Measurements from ENCODE around the gene HCST.

Gene HCST

DNA sequence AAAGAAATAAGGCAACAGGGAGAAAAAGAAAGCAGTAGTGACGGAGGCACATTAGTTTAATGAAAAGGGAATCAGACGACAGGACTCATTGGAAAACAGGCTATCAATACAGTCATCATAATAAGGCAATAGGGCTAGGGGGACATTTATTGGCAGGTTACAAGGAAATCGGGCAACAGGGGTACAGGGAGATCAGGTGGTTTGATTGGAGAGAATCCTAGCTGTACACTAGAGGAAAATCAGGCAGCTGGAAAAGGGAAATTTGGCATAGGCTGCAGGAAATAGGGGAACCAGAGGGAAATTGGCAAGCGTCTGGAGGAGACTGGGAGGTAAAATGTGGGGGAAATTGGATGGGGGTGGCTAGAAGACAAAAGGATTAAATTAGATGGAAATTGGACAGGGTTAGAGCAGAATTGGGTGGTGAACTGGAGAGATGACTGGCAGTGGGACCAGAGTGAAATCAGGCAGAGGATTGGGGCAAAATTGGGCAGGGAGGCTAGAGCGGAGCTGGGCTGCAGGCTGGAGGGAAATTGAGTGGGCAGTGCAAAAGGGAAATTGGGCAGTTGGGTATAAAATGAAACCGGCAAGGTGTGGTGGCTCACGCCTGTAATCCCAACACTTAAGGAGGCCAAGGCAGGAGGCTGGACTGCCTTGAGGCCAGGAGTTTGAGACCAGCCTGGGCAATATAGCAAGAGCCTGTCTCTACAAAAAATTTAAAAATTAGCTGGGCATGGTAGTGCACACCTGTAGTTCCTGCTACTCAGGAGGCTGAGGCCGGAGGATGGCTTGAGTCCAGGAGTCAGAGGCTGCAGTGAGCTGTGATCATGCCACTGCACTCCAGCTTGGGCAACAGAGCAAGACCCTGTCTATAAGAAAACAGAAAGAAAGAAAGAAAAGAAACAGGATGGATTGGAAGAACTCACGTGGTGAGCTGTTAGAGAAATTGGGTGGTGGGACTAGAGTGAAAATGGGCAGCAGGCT lies 41.3 kb downstream of the HCST start:
- H3K36me3 ChIP-seq (ENCODE audit: control insufficient read depth in 1 of 2, insufficient read depth in 2 of 2, low read length in 2 of 2): peaks cover 0 to 17% of the 10 kb centered on the region in 2 donors
- no peaks in the 10 kb centered on the region for H3K27me3 ChIP-seq (ENCODE audit: control insufficient read depth in 1 of 2, insufficient read depth in 2 of 2, low read length in 2 of 2)
- no peak overlapping the region for H3K4me3 ChIP-seq (ENCODE audit: low read depth in 1 of 2, low read length in 2 of 2)
- no peaks in the 10 kb centered on the region for H3K4me1 ChIP-seq (ENCODE audit: control insufficient read depth in 1 of 2, insufficient read depth in 2 of 2, low read length in 2 of 2)
- H3K27ac ChIP-seq (ENCODE audit: low read depth, low read length): no peak overlapping the region
- H3K9me3 ChIP-seq (ENCODE audit: control insufficient read depth in 1 of 2, low read length in 2 of 2): no peaks in the 10 kb centered on the region
- no peak overlapping the region for H3K9ac ChIP-seq (ENCODE audit: low read depth in 1 of 2, low read length in 2 of 2)

DNA sequence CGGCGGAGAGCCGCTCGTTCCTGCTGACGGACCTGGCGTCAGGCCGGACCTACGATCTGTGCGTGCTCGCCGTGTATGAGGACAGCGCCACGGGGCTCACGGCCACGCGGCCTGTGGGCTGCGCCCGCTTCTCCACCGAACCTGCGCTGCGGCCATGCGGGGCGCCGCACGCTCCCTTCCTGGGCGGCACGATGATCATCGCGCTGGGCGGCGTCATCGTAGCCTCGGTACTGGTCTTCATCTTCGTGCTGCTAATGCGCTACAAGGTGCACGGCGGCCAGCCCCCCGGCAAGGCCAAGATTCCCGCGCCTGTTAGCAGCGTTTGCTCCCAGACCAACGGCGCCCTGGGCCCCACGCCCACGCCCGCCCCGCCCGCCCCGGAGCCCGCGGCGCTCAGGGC lies 42.2 kb downstream of the HCST start:
- no peaks in the 10 kb centered on the region for H3K27me3 ChIP-seq (ENCODE audit: control insufficient read depth in 1 of 2, insufficient read depth in 2 of 2, low read length in 2 of 2)
- H3K9ac ChIP-seq (ENCODE audit: low read depth in 1 of 2, low read length in 2 of 2): no peak overlapping the region
- H3K4me3 ChIP-seq (ENCODE audit: low read depth in 1 of 2, low read length in 2 of 2): no peak overlapping the region

DNA sequence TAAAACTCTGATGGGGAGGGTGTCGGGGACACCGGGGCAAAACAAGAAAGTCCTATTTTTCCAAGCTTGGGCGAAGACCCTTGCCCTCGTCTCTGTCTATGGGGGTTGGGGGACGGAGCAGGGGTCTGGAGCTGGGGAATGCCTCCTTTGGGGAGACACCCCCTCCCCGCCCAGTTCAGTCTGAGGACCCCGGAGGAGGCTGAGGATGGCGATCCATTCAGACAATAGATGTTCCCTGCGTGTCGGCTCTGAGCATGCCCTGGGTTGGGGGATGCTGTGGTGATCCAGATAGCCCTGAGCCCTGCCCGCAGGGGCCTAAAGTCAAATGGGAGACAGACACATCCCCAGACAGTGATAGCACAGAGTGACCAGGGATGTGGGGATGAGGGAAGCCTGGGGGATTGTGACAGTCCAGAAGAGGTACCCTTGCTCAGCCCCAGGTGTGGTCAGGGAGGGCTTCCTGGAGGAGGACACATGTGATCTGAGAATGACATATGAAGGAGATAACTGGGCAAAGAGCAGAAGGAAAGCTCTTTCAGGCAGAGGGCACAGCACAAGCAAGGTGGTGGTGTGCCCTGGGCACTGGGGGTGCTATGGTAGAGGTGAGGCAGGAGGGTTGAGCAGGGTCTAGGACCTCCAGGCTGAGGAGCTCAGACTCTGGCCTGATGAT lies 42.9 kb downstream of the HCST start:
- Histone ChIP-seq H3K9ac (ENCODE audit: low read depth in 1 of 2, low read length in 2 of 2) (no peak overlapping the region), H3K4me3 (ENCODE audit: low read depth in 1 of 2, low read length in 2 of 2) (no peak overlapping the region), H3K27ac (ENCODE audit: low read depth, low read length) (no peak overlapping the region), H3K27me3 (ENCODE audit: control insufficient read depth in 1 of 2, insufficient read depth in 2 of 2, low read length in 2 of 2) (no peaks in the 10 kb centered on the region), H3K4me1 (ENCODE audit: control insufficient read depth in 1 of 2, insufficient read depth in 2 of 2, low read length in 2 of 2) (no peaks in the 10 kb centered on the region), H3K36me3 (ENCODE audit: control insufficient read depth in 1 of 2, insufficient read depth in 2 of 2, low read length in 2 of 2) (peaks cover 0 to 10% of the 10 kb centered on the region in 2 donors), H3K9me3 (ENCODE audit: control insufficient read depth in 1 of 2, low read length in 2 of 2) (no peaks in the 10 kb centered on the region)

More for the DNA sequence above, 42.2 kb downstream of the HCST start:
- H3K36me3 ChIP-seq (ENCODE audit: control insufficient read depth in 1 of 2, insufficient read depth in 2 of 2, low read length in 2 of 2): peaks cover 0 to 11% of the 10 kb centered on the region in 2 donors
- H3K9me3 ChIP-seq (ENCODE audit: control insufficient read depth in 1 of 2, low read length in 2 of 2): no peaks in the 10 kb centered on the region
- no peaks in the 10 kb centered on the region for H3K4me1 ChIP-seq (ENCODE audit: control insufficient read depth in 1 of 2, insufficient read depth in 2 of 2, low read length in 2 of 2)
- H3K27ac ChIP-seq (ENCODE audit: low read depth, low read length): no peak overlapping the region

DNA sequence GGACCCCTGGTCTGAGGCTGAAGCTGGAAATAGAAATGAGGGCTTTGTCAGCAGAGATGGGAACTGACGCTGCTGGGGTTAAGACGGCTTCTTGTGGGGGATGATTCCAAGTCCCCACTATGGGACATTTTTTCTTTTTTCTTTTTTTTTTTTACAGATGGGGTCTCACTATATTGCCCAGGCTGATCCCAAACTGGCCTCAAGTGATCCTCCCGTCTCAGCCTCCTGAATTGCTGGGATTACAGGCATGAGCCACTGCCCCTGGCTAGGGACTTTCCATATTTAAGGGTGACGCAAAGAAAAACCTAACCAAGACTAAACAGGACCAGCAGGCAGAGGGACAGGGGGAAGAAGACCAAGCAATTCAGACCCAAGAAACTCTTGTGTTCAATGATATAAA lies 43.9 kb downstream of the HCST start:
- Histone ChIP-seq H3K9ac (ENCODE audit: low read depth in 1 of 2, low read length in 2 of 2) (no peak overlapping the region), H3K27me3 (ENCODE audit: control insufficient read depth in 1 of 2, insufficient read depth in 2 of 2, low read length in 2 of 2) (no peaks in the 10 kb centered on the region), H3K9me3 (ENCODE audit: control insufficient read depth in 1 of 2, low read length in 2 of 2) (no peaks in the 10 kb centered on the region), H3K4me1 (ENCODE audit: control insufficient read depth in 1 of 2, insufficient read depth in 2 of 2, low read length in 2 of 2) (no peaks in the 10 kb centered on the region), H3K36me3 (ENCODE audit: control insufficient read depth in 1 of 2, insufficient read depth in 2 of 2, low read length in 2 of 2) (peaks cover 0 to 6% of the 10 kb centered on the region in 2 donors), H3K4me3 (ENCODE audit: low read depth in 1 of 2, low read length in 2 of 2) (no peak overlapping the region), H3K27ac (ENCODE audit: low read depth, low read length) (no peak overlapping the region)

DNA sequence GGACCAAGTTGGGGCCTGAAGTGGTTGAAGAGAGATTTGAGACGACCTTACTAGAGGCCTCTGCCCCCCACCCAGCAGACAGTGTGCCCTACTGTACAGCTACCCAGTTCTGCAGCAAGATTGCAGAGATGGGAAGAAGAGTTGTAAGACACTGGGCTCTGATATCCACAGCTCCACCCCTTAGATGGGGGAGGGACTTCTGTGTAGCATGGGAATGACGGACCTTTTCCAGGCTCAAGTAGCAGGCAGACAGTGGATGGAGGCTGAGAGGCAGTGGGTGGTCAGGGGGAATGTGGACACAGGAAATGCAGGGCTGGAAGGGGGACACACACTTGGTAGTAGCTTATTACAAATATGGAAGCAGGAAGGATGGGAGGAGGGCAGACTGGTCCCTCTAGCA lies 46.8 kb downstream of the HCST start:
- Histone ChIP-seq H3K9me3 (ENCODE audit: control insufficient read depth in 1 of 2, low read length in 2 of 2) (no peaks in the 10 kb centered on the region), H3K27me3 (ENCODE audit: control insufficient read depth in 1 of 2, insufficient read depth in 2 of 2, low read length in 2 of 2) (no peaks in the 10 kb centered on the region), H3K9ac (ENCODE audit: low read depth in 1 of 2, low read length in 2 of 2) (no peak overlapping the region), H3K4me3 (ENCODE audit: low read depth in 1 of 2, low read length in 2 of 2) (no peak overlapping the region), H3K36me3 (ENCODE audit: control insufficient read depth in 1 of 2, insufficient read depth in 2 of 2, low read length in 2 of 2) (peaks cover 0 to 2% of the 10 kb centered on the region in 2 donors), H3K4me1 (ENCODE audit: control insufficient read depth in 1 of 2, insufficient read depth in 2 of 2, low read length in 2 of 2) (peaks cover 0 to 5% of the 10 kb centered on the region in 2 donors), H3K27ac (ENCODE audit: low read depth, low read length) (no peak overlapping the region)

Measured in duodenal mucosa (tissue), 2 donors.